ENCODE results near the gene LAGE3.
"Not testable (repeated sequence)": the region's sequence is repeated elsewhere in the genome, so short reads cannot be mapped to it uniquely, and the experiment has no call there.

DNA sequence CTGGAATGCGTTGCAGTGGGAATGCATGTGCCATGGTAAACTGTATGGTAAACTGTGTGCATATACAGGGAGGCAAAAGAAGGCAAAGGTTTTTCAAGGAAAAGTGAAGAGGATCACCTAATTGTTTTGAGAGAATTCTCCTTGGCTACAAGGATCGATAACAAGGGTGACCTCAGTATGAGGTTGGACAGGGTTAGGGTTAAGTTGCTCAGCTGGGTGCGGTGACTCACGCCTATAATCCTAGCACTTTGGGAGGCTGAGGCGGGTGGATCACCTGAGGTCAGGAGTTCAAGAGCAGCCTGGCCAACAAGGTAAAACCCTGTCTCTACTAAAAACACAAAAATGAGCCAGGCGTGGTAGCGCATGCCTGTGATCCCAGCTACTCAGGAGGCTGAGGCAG is 22.3 kb upstream of the LAGE3 start:
- TF ChIP-seq, protein P1, sequence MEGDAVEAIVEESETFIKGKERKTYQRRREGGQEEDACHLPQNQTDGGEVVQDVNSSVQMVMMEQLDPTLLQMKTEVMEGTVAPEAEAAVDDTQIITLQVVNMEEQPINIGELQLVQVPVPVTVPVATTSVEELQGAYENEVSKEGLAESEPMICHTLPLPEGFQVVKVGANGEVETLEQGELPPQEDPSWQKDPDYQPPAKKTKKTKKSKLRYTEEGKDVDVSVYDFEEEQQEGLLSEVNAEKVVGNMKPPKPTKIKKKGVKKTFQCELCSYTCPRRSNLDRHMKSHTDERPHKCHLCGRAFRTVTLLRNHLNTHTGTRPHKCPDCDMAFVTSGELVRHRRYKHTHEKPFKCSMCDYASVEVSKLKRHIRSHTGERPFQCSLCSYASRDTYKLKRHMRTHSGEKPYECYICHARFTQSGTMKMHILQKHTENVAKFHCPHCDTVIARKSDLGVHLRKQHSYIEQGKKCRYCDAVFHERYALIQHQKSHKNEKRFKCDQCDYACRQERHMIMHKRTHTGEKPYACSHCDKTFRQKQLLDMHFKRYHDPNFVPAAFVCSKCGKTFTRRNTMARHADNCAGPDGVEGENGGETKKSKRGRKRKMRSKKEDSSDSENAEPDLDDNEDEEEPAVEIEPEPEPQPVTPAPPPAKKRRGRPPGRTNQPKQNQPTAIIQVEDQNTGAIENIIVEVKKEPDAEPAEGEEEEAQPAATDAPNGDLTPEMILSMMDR (IDR thresholded peaks at IDR 0.05): not testable (repeated sequence)
- TF ChIP-seq POLR2A (IDR thresholded peaks at IDR 0.05): not testable (repeated sequence)

Measured in right lobe of liver (tissue), 4 donors.